Stimulated activated CD4-positive, alpha-beta T cell treated with anti-CD3 and anti-CD28 coated beads, Interleukin-15, amount 100 ng/mL, for 1 hour (primary cell): ENCODE data around the gene LMTK2.
"Not testable (repeated sequence)": the region's sequence is repeated elsewhere in the genome, so short reads cannot be mapped to it uniquely, and the experiment has no call there.

ENCODE experiments used
- DNase-seq, 2 donors: peaks; one replicate each; pipeline ENCODE4 v3.0.0-alpha.2; 2020; ENCODE audit warnings: low read depth in 1 of 2, low spot score in 1 of 2

Gene LMTK2

GRCh38 chr7:98102170-98102569 is 4.5 kb upstream of the LMTK2 start:
- no peak for DNase-seq

GRCh38 chr7:98105942-98106544 is 619 bp upstream of the LMTK2 start:
- DNase-seq: no peak

- DNase-seq: peak in 1 of 2 donors; percentile 16
Measured at GRCh38 chr7:98107313-98107721, 655 bp downstream of the LMTK2 start.

GRCh38 chr7:98110249-98111022 is 3.8 kb downstream of the LMTK2 start:
- DNase-seq: no peak

GRCh38 chr7:98112077-98112476 is 5.4 kb downstream of the LMTK2 start:
- DNase-seq: no peak

- DNase-seq: no peak
Measured at GRCh38 chr7:98115746-98116525, 9.3 kb downstream of the LMTK2 start.

GRCh38 chr7:98116656-98117461 is 10.2 kb downstream of the LMTK2 start:
- DNase-seq: no peak

GRCh38 chr7:98119256-98119918 is 12.7 kb downstream of the LMTK2 start:
- DNase-seq: no peak

GRCh38 chr7:98120559-98120958 is 13.9 kb downstream of the LMTK2 start:
- no peak for DNase-seq

GRCh38 chr7:98121388-98121787 is 14.7 kb downstream of the LMTK2 start:
- DNase-seq: not testable (repeated sequence)

GRCh38 chr7:98123365-98123696 is 16.7 kb downstream of the LMTK2 start:
- no peak for DNase-seq

- no peak for DNase-seq
Measured at GRCh38 chr7:98125759-98126158, 19.1 kb downstream of the LMTK2 start.

- DNase-seq: no peak
Measured at GRCh38 chr7:98126311-98127142, 19.9 kb downstream of the LMTK2 start.

GRCh38 chr7:98128346-98128745 is 21.7 kb downstream of the LMTK2 start:
- DNase-seq: no peak

GRCh38 chr7:98130959-98131358 is 24.3 kb downstream of the LMTK2 start:
- no peak for DNase-seq

- DNase-seq: no peak
Measured at GRCh38 chr7:98133181-98133580, 26.5 kb downstream of the LMTK2 start.

- no peak for DNase-seq
Measured at GRCh38 chr7:98133621-98134303, 27.1 kb downstream of the LMTK2 start.

- no peak for DNase-seq
Measured at GRCh38 chr7:98134420-98135228, 28.0 kb downstream of the LMTK2 start.

- DNase-seq: no peak
Measured at GRCh38 chr7:98135984-98136383, 29.3 kb downstream of the LMTK2 start.
